NCI-H510A (cell line): Measurements from ENCODE around the gene PTGDS.

Experiments
- DNase-seq: peaks from one replicate; lab custom pipeline; 2025; lab: John Stamatoyannopoulos, UW

PTGDS gene

GRCh38 chr9:137009938-137010732 lies 32.8 kb downstream of the PTGDS start:
- peak; percentile 42 for DNase-seq

GRCh38 chr9:137011156-137011555 lies 33.9 kb downstream of the PTGDS start:
- no peak for DNase-seq

DNA sequence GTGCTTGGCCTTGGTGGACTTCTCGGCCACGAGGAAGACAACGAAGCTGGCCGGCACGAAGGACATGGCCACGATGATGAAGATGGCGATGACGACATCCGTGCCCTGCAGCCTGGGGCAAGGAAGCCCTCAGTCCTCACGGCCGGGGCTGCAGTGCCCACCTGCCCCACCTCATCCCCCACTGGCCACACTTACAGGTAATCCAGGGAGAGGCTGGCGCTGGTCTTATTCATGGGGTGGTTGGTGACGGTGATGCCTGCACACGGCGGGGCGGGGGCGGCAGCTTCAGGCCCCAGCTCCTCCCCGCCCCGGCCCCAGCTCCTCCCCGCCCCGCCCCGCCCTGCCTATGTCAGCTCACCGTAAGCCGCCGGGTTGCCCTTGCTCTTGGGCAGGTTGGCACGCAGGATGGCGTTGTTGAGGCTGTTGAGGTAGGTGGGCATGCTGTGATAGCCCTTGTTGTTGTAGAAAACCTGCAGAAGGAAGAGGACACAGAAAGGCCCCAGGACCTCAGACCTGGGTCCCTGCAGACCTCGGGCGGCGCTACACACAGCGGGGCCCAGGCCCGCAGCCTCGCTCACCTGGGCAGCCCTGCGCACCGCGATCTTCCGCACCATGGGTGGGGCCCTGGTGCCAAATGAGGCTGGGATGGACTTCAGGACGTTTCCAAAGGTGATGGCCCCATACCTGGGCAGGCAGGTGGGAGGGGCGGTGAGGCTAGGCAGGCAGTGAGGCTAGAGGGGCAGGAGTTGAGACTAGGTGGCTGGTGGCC lies 34.8 kb downstream of the PTGDS start:
- no peak for DNase-seq

GRCh38 chr9:137012694-137013570 lies 35.6 kb downstream of the PTGDS start:
- no peak for DNase-seq

GRCh38 chr9:137013571-137013940 lies 36.3 kb downstream of the PTGDS start:
- DNase-seq: no peak

DNA sequence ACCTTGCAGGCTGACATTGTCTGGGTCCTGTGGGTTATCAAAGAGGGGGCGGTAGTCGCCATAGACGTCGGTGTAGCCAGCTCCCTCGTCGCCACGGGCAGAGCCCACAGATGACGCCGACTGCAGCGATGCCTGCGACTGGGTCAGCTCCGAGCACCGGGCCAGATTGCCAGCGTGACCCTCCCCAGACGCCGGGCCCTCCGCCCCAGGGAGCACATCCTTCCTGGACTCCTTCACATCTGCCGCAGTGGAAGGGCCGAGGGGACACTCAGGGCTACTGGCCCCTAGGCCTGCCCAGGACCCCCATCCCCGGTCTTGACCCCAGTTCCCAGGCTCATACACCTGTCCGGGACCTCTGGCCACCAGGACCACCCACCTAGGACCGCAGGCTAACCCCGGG lies 36.9 kb downstream of the PTGDS start:
- DNase-seq: no peak

- DNase-seq: no peak
These were observed 37.7 kb downstream of the PTGDS start for GRCh38 chr9:137014776-137015539.

DNA sequence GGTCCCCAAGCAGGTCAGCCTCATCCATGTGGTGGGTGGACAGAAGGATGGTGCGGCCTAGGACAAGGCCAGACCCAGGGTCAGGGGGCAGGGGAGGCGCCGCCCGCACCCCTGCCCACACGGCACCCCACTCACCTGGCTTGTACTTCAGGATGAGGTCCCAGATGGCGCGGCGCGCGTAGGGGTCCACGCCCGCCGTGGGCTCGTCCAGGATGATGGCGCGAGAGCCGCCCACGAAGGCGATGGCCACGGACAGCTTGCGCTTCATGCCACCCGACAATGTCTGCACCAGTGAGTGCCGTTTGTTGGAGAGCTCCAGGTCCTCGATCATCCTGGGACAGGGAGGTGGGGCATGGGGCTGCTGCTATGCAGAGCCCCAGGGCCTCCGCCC lies 38.2 kb downstream of the PTGDS start:
- no peak for DNase-seq

- DNase-seq: no peak
These were observed 38.7 kb downstream of the PTGDS start for GRCh38 chr9:137015976-137016375.

- no peak for DNase-seq
These were observed 39.1 kb downstream of the PTGDS start for GRCh38 chr9:137016436-137016835.

DNA sequence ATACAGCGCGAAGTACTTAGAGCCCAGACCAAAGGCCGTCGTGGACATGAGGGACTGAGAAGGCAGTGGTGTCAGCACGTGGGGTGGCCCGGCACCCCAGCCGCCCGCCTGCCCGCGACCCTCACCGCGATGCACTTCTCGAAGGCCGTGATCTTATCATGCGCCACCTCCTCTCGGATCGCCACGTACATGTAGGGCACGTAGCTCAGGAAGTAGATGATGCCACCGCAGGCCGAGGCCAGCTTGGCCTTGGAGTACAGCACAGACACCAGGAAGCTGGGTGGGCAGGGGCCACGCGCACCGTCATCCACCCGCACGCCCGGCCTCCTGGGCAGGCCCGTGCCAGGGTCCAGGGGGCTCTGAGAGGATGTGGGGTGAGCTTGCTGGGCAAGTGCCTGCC lies 39.8 kb downstream of the PTGDS start:
- no peak for DNase-seq

- DNase-seq: no peak
These were observed 40.6 kb downstream of the PTGDS start for GRCh38 chr9:137017791-137018497.

DNA sequence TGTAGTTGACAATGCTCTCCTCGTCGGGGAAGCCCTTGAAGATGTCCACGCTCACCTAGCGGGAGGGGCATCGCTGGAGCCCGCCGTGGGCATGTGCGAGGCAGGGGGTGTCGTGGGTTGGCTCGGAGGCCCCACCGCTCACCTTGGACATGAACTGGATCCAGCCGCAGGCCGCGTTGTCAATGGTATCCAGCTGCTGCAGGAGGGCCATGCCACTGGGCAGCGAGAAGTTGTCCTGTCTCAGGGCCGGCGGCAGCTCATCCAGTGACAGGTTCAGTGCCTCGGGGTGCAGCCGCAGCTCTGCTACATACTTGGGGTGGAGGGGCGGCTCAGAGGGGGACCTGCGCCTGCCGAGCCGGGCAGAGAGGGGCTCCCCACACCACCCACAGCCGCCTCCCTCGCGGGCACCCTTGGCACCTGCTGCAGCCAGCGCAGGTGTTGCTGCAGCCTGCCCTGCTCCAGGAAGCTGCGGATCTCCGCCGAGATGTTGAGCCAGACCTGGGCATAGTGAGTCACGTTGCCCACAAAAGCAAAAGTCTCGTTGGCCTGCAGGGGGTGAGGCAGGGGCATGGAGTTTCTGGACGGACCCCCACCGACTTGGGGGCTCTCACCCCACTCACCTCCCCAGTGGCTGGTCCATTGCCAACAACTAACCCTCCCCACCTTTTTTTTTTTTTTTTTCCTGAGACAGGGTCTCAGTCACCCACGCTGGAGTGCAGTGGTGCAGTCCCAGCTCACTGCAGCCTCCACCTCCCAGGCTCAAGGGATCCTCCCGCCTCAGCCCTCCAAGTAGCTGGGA lies 41.7 kb downstream of the PTGDS start:
- no peak for DNase-seq

- no peak for DNase-seq
These were observed 42.8 kb downstream of the PTGDS start for GRCh38 chr9:137019891-137020683.

DNA sequence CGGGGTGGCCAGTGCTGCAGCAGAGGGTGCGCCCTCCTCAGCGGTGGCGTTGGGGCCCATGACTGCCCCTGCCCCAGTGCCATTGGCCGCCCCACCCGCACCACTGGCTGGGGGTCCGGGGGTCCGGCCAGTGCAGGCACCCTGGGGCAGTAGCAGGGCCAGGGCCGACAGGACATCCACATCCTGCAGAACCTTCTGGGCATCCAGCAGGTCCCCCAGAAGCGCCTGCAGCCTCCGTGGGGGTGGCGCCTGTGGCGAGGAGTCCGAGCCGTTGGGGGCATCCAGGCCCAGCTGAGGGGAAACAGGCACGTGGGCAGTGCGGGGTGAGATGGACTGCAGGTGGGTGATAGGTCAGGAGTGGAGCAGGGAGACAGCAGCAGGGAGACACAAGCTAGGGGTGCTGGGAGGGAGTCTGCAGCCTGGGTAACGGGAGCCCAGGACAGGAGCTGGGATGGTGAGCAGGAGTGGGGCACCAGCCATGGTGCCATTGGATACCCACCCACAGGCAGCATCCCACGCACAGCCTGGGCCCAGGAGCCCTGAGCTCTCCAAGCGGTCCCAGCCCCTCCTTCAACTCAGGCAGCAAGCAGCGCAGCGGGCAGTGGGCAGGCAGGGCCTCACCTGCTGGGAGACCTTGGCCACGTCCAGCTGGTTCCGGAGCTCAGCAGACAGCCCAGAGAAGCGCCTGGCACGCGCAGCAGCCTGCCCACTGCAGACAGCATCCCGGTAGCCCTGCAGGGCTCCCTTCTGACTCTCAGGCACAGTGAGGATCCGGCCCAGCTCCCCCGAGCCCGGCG lies 43.7 kb downstream of the PTGDS start:
- DNase-seq: no peak

DNA sequence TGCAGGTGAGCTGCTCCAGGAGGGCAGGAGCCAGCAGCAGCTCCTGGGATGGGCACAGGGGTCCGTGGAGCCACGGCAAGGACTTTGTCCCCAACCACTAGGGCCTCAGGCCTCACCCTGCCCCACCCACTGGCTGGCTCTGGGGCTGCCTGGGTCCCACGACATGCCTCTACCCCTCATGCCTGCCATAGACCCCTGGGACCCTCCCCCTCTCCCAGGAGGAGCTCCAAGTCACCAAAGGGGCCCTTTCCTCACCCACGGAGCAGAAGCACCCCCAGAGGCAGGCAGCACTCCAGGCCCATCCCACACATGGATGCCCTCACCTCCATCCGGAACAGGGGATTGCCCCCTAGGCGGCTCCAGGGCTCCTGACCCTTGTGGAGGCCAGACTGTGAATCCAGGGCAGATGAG lies 44.3 kb downstream of the PTGDS start:
- no peak for DNase-seq

GRCh38 chr9:137021979-137022661 lies 44.8 kb downstream of the PTGDS start:
- no peak for DNase-seq

DNA sequence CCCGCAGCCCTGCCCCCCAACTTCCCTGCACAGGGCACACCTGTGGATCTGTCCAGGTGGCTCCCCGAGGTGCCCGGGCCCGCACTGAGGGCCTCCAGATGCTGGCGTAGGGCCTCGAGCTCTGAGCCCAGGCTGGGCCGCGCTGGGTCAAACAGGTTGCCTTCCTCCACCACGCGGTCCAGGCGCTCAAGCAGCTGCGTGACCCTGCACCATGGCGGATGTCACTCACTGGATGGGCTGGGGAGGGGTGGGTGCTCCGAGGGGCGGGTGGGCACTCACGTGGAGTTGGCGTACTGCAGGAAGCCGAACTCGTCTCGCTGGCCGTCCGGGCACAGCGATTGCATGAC lies 45.3 kb downstream of the PTGDS start:
- no peak for DNase-seq
